ENCODE results near the gene GP1BA. TPM values are rescaled to one million over a fixed set of nuclear protein-coding genes. Genes with fewer than 3 reads are reported as not detected.
A peak's percentile ranks its signal among the peaks of the same experiment; 100 is the strongest.

The GP1BA gene
- total and polyA plus RNA-seq, 10 donors, result 1.8 to 6.1 (median 2.8) TPM

- intact Hi-C loops (cut with DNase I; ENCODE audit: low total_unique reads), result no loop called here
- TF ChIP-seq CTCF (IDR thresholded peaks at IDR 0.05 in 8 of 11, conservative IDR thresholded peaks at IDR 0.05 in 3 of 11), result no peak
- TF ChIP-seq POLR2A (IDR thresholded peaks at IDR 0.05), result no peak
- no peak for TF ChIP-seq POLR2AphosphoS5 (IDR thresholded peaks at IDR 0.05)
- Histone ChIP-seq H3K4me3 (no peak overlapping the region), H3K27me3 (replicated peaks in 1 of 7) (peaks cover 0 to 17% (median 0%) of the 10 kb centered on the region in 7 donors), H3K9me3 (no peaks in the 10 kb centered on the region), H3K27ac (no peak overlapping the region), H3K4me1 (peaks cover 13 to 22% (median 20%) of the 10 kb centered on the region in 6 donors), H3K36me3 (peaks cover 8 to 77% (median 70%) of the 10 kb centered on the region in 6 donors)
- WGBS, 5 donors, result 94 to 98% (median 96%) methylated on average over 7 to 13 of the region's 13 CpGs
- DNase-seq, result no peak
Observed at GRCh38 chr17:4895121-4895520, 37.0 kb upstream of the GP1BA start.

GRCh38 chr17:4895657-4896331 lies 36.3 kb upstream of the GP1BA start:
- WGBS, 5 donors, result 75 to 86% (median 84%) methylated on average over 25 to 27 of the region's 27 CpGs

GRCh38 chr17:4896332-4897197 lies 35.5 kb upstream of the GP1BA start:
- peaks cover 0 to 32% (median 0%) of the 10 kb centered on the region in 7 donors for H3K27me3 ChIP-seq (replicated peaks in 1 of 7)
- 85 to 95% (median 93%) methylated on average over 24 to 27 of the region's 27 CpGs for WGBS, 5 donors
- intact Hi-C loops (cut with DNase I; ENCODE audit: low total_unique reads), result no loop called here
- H3K4me3 ChIP-seq, result no peak overlapping the region
- DNase-seq, result no peak
- TF ChIP-seq POLR2A (IDR thresholded peaks at IDR 0.05) (no peak), CTCF (IDR thresholded peaks at IDR 0.05 in 8 of 11, conservative IDR thresholded peaks at IDR 0.05 in 3 of 11) (no peak), POLR2AphosphoS5 (IDR thresholded peaks at IDR 0.05) (no peak)
- peaks cover 0 to 63% (median 56%) of the 10 kb centered on the region in 6 donors for H3K36me3 ChIP-seq
- H3K27ac ChIP-seq, result no peak overlapping the region
- H3K9me3 ChIP-seq, result no peaks in the 10 kb centered on the region
- peaks cover 20 to 36% (median 31%) of the 10 kb centered on the region in 6 donors for H3K4me1 ChIP-seq

More at GRCh38 chr17:4895657-4896331, 36.3 kb upstream of the GP1BA start:
- intact Hi-C loops (cut with DNase I; ENCODE audit: low total_unique reads), result no loop called here
- no peak overlapping the region for H3K4me3 ChIP-seq
- TF ChIP-seq POLR2AphosphoS5 (IDR thresholded peaks at IDR 0.05) (peak in 2 of 3 donors; percentile 20 to 41), POLR2A (IDR thresholded peaks at IDR 0.05) (no peak), CTCF (IDR thresholded peaks at IDR 0.05 in 8 of 11, conservative IDR thresholded peaks at IDR 0.05 in 3 of 11) (no peak)
- H3K36me3 ChIP-seq, result peaks cover 3 to 70% (median 63%) of the 10 kb centered on the region in 6 donors
- peaks cover 0 to 24% (median 0%) of the 10 kb centered on the region in 7 donors for H3K27me3 ChIP-seq (replicated peaks in 1 of 7)
- H3K4me1 ChIP-seq, result peaks cover 18 to 28% (median 27%) of the 10 kb centered on the region in 6 donors
- no peak for DNase-seq
- H3K27ac ChIP-seq, result no peak overlapping the region
- no peaks in the 10 kb centered on the region for H3K9me3 ChIP-seq

Data from spleen (tissue), 11 donors.